ENCODE results near the gene SERPINB12.

Gene SERPINB12

GRCh38 chr18:63570721-63571120, 28.6 kb downstream of the SERPINB12 start:
- no peak overlapping the region for H3K27ac ChIP-seq (ENCODE audit: low read depth in 2 of 2, low read length in 2 of 2)
- H3K27me3 ChIP-seq (ENCODE audit: control insufficient read depth in 2 of 2, insufficient read depth in 2 of 2, low read length in 2 of 2), result peaks cover 0 to 4% of the 10 kb centered on the region in 2 donors

GRCh38 chr18:63575681-63576080, 33.5 kb downstream of the SERPINB12 start:
- no peak overlapping the region for H3K4me3 ChIP-seq (ENCODE audit: low read length in 2 of 2)

More at GRCh38 chr18:63570721-63571120, 28.6 kb downstream of the SERPINB12 start:
- no peaks in the 10 kb centered on the region for H3K9me3 ChIP-seq (ENCODE audit: control insufficient read depth in 2 of 2, low read length in 2 of 2)
- H3K4me1 ChIP-seq (ENCODE audit: control insufficient read depth in 2 of 2, insufficient read depth in 2 of 2, low read length in 2 of 2), result no peaks in the 10 kb centered on the region
- no peak overlapping the region for H3K9ac ChIP-seq (ENCODE audit: low read depth in 1 of 2, low read length in 2 of 2)
- no peak overlapping the region for H3K4me3 ChIP-seq (ENCODE audit: low read length in 2 of 2)
- no peaks in the 10 kb centered on the region for H3K36me3 ChIP-seq (ENCODE audit: control insufficient read depth in 2 of 2, insufficient read depth in 2 of 2, low read length in 2 of 2)

GRCh38 chr18:63578357-63578958, 36.3 kb downstream of the SERPINB12 start:
- Histone ChIP-seq H3K27me3 (ENCODE audit: control insufficient read depth in 2 of 2, insufficient read depth in 2 of 2, low read length in 2 of 2) (no peaks in the 10 kb centered on the region), H3K9me3 (ENCODE audit: control insufficient read depth in 2 of 2, low read length in 2 of 2) (no peaks in the 10 kb centered on the region), H3K9ac (ENCODE audit: low read depth in 1 of 2, low read length in 2 of 2) (no peak overlapping the region), H3K4me3 (ENCODE audit: low read length in 2 of 2) (no peak overlapping the region), H3K27ac (ENCODE audit: low read depth in 2 of 2, low read length in 2 of 2) (no peak overlapping the region), H3K36me3 (ENCODE audit: control insufficient read depth in 2 of 2, insufficient read depth in 2 of 2, low read length in 2 of 2) (no peaks in the 10 kb centered on the region), H3K4me1 (ENCODE audit: control insufficient read depth in 2 of 2, insufficient read depth in 2 of 2, low read length in 2 of 2) (no peaks in the 10 kb centered on the region)

More at GRCh38 chr18:63575681-63576080, 33.5 kb downstream of the SERPINB12 start:
- H3K9me3 ChIP-seq (ENCODE audit: control insufficient read depth in 2 of 2, low read length in 2 of 2), result no peaks in the 10 kb centered on the region
- no peaks in the 10 kb centered on the region for H3K36me3 ChIP-seq (ENCODE audit: control insufficient read depth in 2 of 2, insufficient read depth in 2 of 2, low read length in 2 of 2)
- H3K9ac ChIP-seq (ENCODE audit: low read depth in 1 of 2, low read length in 2 of 2), result no peak overlapping the region
- H3K27ac ChIP-seq (ENCODE audit: low read depth in 2 of 2, low read length in 2 of 2), result no peak overlapping the region
- no peaks in the 10 kb centered on the region for H3K4me1 ChIP-seq (ENCODE audit: control insufficient read depth in 2 of 2, insufficient read depth in 2 of 2, low read length in 2 of 2)
- no peaks in the 10 kb centered on the region for H3K27me3 ChIP-seq (ENCODE audit: control insufficient read depth in 2 of 2, insufficient read depth in 2 of 2, low read length in 2 of 2)

GRCh38 chr18:63579616-63580015, 37.4 kb downstream of the SERPINB12 start:
- Histone ChIP-seq H3K4me1 (ENCODE audit: control insufficient read depth in 2 of 2, insufficient read depth in 2 of 2, low read length in 2 of 2) (no peaks in the 10 kb centered on the region), H3K9ac (ENCODE audit: low read depth in 1 of 2, low read length in 2 of 2) (no peak overlapping the region), H3K36me3 (ENCODE audit: control insufficient read depth in 2 of 2, insufficient read depth in 2 of 2, low read length in 2 of 2) (no peaks in the 10 kb centered on the region), H3K27me3 (ENCODE audit: control insufficient read depth in 2 of 2, insufficient read depth in 2 of 2, low read length in 2 of 2) (no peaks in the 10 kb centered on the region), H3K9me3 (ENCODE audit: control insufficient read depth in 2 of 2, low read length in 2 of 2) (no peaks in the 10 kb centered on the region), H3K4me3 (ENCODE audit: low read length in 2 of 2) (no peak overlapping the region), H3K27ac (ENCODE audit: low read depth in 2 of 2, low read length in 2 of 2) (no peak overlapping the region)

GRCh38 chr18:63585988-63586387, 43.8 kb downstream of the SERPINB12 start:
- Histone ChIP-seq H3K4me3 (ENCODE audit: low read length in 2 of 2) (no peak overlapping the region), H3K9me3 (ENCODE audit: control insufficient read depth in 2 of 2, low read length in 2 of 2) (no peaks in the 10 kb centered on the region), H3K9ac (ENCODE audit: low read depth in 1 of 2, low read length in 2 of 2) (no peak overlapping the region), H3K36me3 (ENCODE audit: control insufficient read depth in 2 of 2, insufficient read depth in 2 of 2, low read length in 2 of 2) (no peaks in the 10 kb centered on the region), H3K4me1 (ENCODE audit: control insufficient read depth in 2 of 2, insufficient read depth in 2 of 2, low read length in 2 of 2) (no peaks in the 10 kb centered on the region), H3K27me3 (ENCODE audit: control insufficient read depth in 2 of 2, insufficient read depth in 2 of 2, low read length in 2 of 2) (no peaks in the 10 kb centered on the region), H3K27ac (ENCODE audit: low read depth in 2 of 2, low read length in 2 of 2) (no peak overlapping the region)

GRCh38 chr18:63586431-63586830, 44.3 kb downstream of the SERPINB12 start:
- Histone ChIP-seq H3K9ac (ENCODE audit: low read depth in 1 of 2, low read length in 2 of 2) (no peak overlapping the region), H3K9me3 (ENCODE audit: control insufficient read depth in 2 of 2, low read length in 2 of 2) (no peaks in the 10 kb centered on the region), H3K27ac (ENCODE audit: low read depth in 2 of 2, low read length in 2 of 2) (no peak overlapping the region), H3K4me1 (ENCODE audit: control insufficient read depth in 2 of 2, insufficient read depth in 2 of 2, low read length in 2 of 2) (no peaks in the 10 kb centered on the region), H3K4me3 (ENCODE audit: low read length in 2 of 2) (no peak overlapping the region), H3K27me3 (ENCODE audit: control insufficient read depth in 2 of 2, insufficient read depth in 2 of 2, low read length in 2 of 2) (no peaks in the 10 kb centered on the region), H3K36me3 (ENCODE audit: control insufficient read depth in 2 of 2, insufficient read depth in 2 of 2, low read length in 2 of 2) (no peaks in the 10 kb centered on the region)

- no peaks in the 10 kb centered on the region for H3K9me3 ChIP-seq (ENCODE audit: control insufficient read depth in 2 of 2, low read length in 2 of 2)
- H3K4me1 ChIP-seq (ENCODE audit: control insufficient read depth in 2 of 2, insufficient read depth in 2 of 2, low read length in 2 of 2), result no peaks in the 10 kb centered on the region
- no peak within 1 kb of the TSS for H3K27ac ChIP-seq (ENCODE audit: low read depth in 2 of 2, low read length in 2 of 2)
- H3K4me3 ChIP-seq (ENCODE audit: low read length in 2 of 2), result no peak within 1 kb of the TSS
- no peak within 1 kb of the TSS for H3K9ac ChIP-seq (ENCODE audit: low read depth in 1 of 2, low read length in 2 of 2)
- no peaks in the 10 kb centered on the region for H3K36me3 ChIP-seq (ENCODE audit: control insufficient read depth in 2 of 2, insufficient read depth in 2 of 2, low read length in 2 of 2)
- no peaks in the 10 kb centered on the region for H3K27me3 ChIP-seq (ENCODE audit: control insufficient read depth in 2 of 2, insufficient read depth in 2 of 2, low read length in 2 of 2)
Observed at GRCh38 chr18:63586966-63587365, 44.8 kb downstream of the SERPINB12 start, which contains the start of gene SERPINB13. Gene SERPINB13 (plus strand): TSS chr18:63587343. CDS start chr18:63588668, 1,325 bp downstream.

- H3K36me3 ChIP-seq (ENCODE audit: control insufficient read depth in 2 of 2, insufficient read depth in 2 of 2, low read length in 2 of 2), result no peaks in the 10 kb centered on the region
- no peaks in the 10 kb centered on the region for H3K9me3 ChIP-seq (ENCODE audit: control insufficient read depth in 2 of 2, low read length in 2 of 2)
- H3K4me1 ChIP-seq (ENCODE audit: control insufficient read depth in 2 of 2, insufficient read depth in 2 of 2, low read length in 2 of 2), result no peaks in the 10 kb centered on the region
Observed at GRCh38 chr18:63588909-63589308, 46.7 kb downstream of the SERPINB12 start.

GRCh38 chr18:63590373-63590772, 48.2 kb downstream of the SERPINB12 start:
- Histone ChIP-seq H3K27me3 (ENCODE audit: control insufficient read depth in 2 of 2, insufficient read depth in 2 of 2, low read length in 2 of 2) (no peaks in the 10 kb centered on the region), H3K4me1 (ENCODE audit: control insufficient read depth in 2 of 2, insufficient read depth in 2 of 2, low read length in 2 of 2) (no peaks in the 10 kb centered on the region), H3K36me3 (ENCODE audit: control insufficient read depth in 2 of 2, insufficient read depth in 2 of 2, low read length in 2 of 2) (no peaks in the 10 kb centered on the region), H3K9me3 (ENCODE audit: control insufficient read depth in 2 of 2, low read length in 2 of 2) (no peaks in the 10 kb centered on the region), H3K27ac (ENCODE audit: low read depth in 2 of 2, low read length in 2 of 2) (no peak overlapping the region), H3K4me3 (ENCODE audit: low read length in 2 of 2) (no peak overlapping the region), H3K9ac (ENCODE audit: low read depth in 1 of 2, low read length in 2 of 2) (no peak overlapping the region)

More at GRCh38 chr18:63588909-63589308, 46.7 kb downstream of the SERPINB12 start:
- Histone ChIP-seq H3K27me3 (ENCODE audit: control insufficient read depth in 2 of 2, insufficient read depth in 2 of 2, low read length in 2 of 2) (no peaks in the 10 kb centered on the region), H3K4me3 (ENCODE audit: low read length in 2 of 2) (no peak overlapping the region), H3K27ac (ENCODE audit: low read depth in 2 of 2, low read length in 2 of 2) (no peak overlapping the region), H3K9ac (ENCODE audit: low read depth in 1 of 2, low read length in 2 of 2) (no peak overlapping the region)

- Histone ChIP-seq H3K27me3 (ENCODE audit: control insufficient read depth in 2 of 2, insufficient read depth in 2 of 2, low read length in 2 of 2) (no peaks in the 10 kb centered on the region), H3K9ac (ENCODE audit: low read depth in 1 of 2, low read length in 2 of 2) (no peak overlapping the region), H3K9me3 (ENCODE audit: control insufficient read depth in 2 of 2, low read length in 2 of 2) (no peaks in the 10 kb centered on the region), H3K4me3 (ENCODE audit: low read length in 2 of 2) (no peak overlapping the region), H3K27ac (ENCODE audit: low read depth in 2 of 2, low read length in 2 of 2) (no peak overlapping the region), H3K4me1 (ENCODE audit: control insufficient read depth in 2 of 2, insufficient read depth in 2 of 2, low read length in 2 of 2) (no peaks in the 10 kb centered on the region), H3K36me3 (ENCODE audit: control insufficient read depth in 2 of 2, insufficient read depth in 2 of 2, low read length in 2 of 2) (no peaks in the 10 kb centered on the region)
Observed at GRCh38 chr18:63590966-63591695, 49.0 kb downstream of the SERPINB12 start.
